Hepatocyte (in vitro differentiated cells): ENCODE measurements around the gene MFRP.
"Not testable (repeated sequence)": the region's sequence is repeated elsewhere in the genome, so short reads cannot be mapped to it uniquely, and the experiment has no call there.

ENCODE experiments used
- EZH2 ChIP-seq: fragments of 200-600 bp; sonication (generic); IDR thresholded peaks from 2 replicates; pipeline ENCODE4 v1.6.1; 2016; ENCODE audit warnings: antibody characterized with exemption, mild to moderate bottlenecking, borderline replicate concordance
- EZH2phosphoT487 ChIP-seq: fragments of 200-600 bp; sonication (generic); IDR thresholded peaks from one replicate; pipeline ENCODE4 v1.6.1; 2018; ENCODE audit warnings: antibody characterized with exemption, mild to moderate bottlenecking, low read depth, moderate library complexity; ENCODE audit not compliant: unreplicated experiment, severe bottlenecking
- TF ChIP-seq, protein P1 (sequence below): fragments of 200-600 bp; sonication (generic); IDR thresholded peaks from 2 replicates; pipeline ENCODE4 v1.5.1; 2016; ENCODE audit warnings: antibody characterized with exemption, mild to moderate bottlenecking; ENCODE audit not compliant: poor library complexity

- TF ChIP-seq, protein P1, sequence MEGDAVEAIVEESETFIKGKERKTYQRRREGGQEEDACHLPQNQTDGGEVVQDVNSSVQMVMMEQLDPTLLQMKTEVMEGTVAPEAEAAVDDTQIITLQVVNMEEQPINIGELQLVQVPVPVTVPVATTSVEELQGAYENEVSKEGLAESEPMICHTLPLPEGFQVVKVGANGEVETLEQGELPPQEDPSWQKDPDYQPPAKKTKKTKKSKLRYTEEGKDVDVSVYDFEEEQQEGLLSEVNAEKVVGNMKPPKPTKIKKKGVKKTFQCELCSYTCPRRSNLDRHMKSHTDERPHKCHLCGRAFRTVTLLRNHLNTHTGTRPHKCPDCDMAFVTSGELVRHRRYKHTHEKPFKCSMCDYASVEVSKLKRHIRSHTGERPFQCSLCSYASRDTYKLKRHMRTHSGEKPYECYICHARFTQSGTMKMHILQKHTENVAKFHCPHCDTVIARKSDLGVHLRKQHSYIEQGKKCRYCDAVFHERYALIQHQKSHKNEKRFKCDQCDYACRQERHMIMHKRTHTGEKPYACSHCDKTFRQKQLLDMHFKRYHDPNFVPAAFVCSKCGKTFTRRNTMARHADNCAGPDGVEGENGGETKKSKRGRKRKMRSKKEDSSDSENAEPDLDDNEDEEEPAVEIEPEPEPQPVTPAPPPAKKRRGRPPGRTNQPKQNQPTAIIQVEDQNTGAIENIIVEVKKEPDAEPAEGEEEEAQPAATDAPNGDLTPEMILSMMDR: not testable (repeated sequence)
- not testable (repeated sequence) for TF ChIP-seq EZH2, EZH2phosphoT487
These were observed 36.0 kb upstream of the MFRP start for GRCh38 chr11:119382513-119382912.
